ENCODE measurements around the gene NGFR. TPM values are rescaled to one million over a fixed set of nuclear protein-coding genes. Genes with fewer than 3 reads are reported as not detected.

NGFR gene
- total and polyA plus RNA-seq, 9 of the 15 experiments (the other 6 are each of a cell fraction or from before 2014, with no cell fraction given) = 0.07 to 0.23 (median 0.13) TPM; not detected in 4

GRCh38 chr17:49454050-49454449 lies 41.0 kb upstream of the NGFR start (continued):
- TF ChIP-seq ZBTB8A (IDR thresholded peaks at IDR 0.05; ENCODE audit: partially characterized antibody) = no peak
- TF ChIP-seq PHF20 (IDR thresholded peaks at IDR 0.05; ENCODE audit: partially characterized antibody) = no peak
- no peak for TF ChIP-seq KLF1 (tag; IDR thresholded peaks at IDR 0.05)
- TF ChIP-seq SRSF1 (IDR thresholded peaks at IDR 0.05; ENCODE audit: low read depth, low read length) = no peak
- no peak for TF ChIP-seq SMARCB1 (IDR thresholded peaks at IDR 0.05; ENCODE audit: insufficient read length, low read depth)
- TF ChIP-seq ZNF274 (IDR thresholded peaks at IDR 0.05; ENCODE audit: borderline replicate concordance, low read depth, low read length) = no peak
- no peak for TF ChIP-seq IRF2 (CRISPR knock-in tag; IDR thresholded peaks at IDR 0.05)
- no peak for TF ChIP-seq MAFK (IDR thresholded peaks at IDR 0.05; ENCODE audit: low read length)

GRCh38 chr17:49455272-49455861 lies 39.7 kb upstream of the NGFR start:
- no peak overlapping the region for H3K4me3 ChIP-seq
- H3K27me3 ChIP-seq (ENCODE audit: control insufficient read depth in 2 of 2, insufficient read depth in 2 of 2, low read length in 2 of 2) = peaks cover 40 to 63% of the 10 kb centered on the region in 2 experiments
- no peaks in the 10 kb centered on the region for H3K9me1 ChIP-seq (ENCODE audit: control insufficient read depth, insufficient read depth, low read length)
- no peak for FAIRE-seq
- no peak overlapping the region for H3K27ac ChIP-seq (ENCODE audit: extremely low read depth, low read depth, low read length)
- H3K9me3 ChIP-seq (replicated peaks; ENCODE audit: control insufficient read depth, insufficient read depth, low read depth, low read length) = no peaks in the 10 kb centered on the region
- BruUV-seq (replicated peaks) = no TSS peak
- 2% methylated on average over 7 of the region's 9 CpGs for WGBS (ENCODE audit: insufficient coverage, low coverage, missing lambda C conversion rate)
- in situ Hi-C loops (cut with MboI) (no loop called here), intact Hi-C loops (cut with micrococcal nuclease) (no loop called here)
- peaks cover 5% of the 10 kb centered on the region for H4K20me1 ChIP-seq (replicated peaks; ENCODE audit: control insufficient read depth, insufficient read depth, low read length)
- ChIA-PET POLR2A (interaction anchor here (0.6 kb wide), 1 partner anchor 31 kb away, joined by 3 read pairs; no protein-coding TSS in a partner anchor), CTCF (ENCODE audit: low intra/inter-chr PET ratio) (no interaction called here)
- H3K9ac ChIP-seq (ENCODE audit: insufficient read depth in 1 of 2, low read depth in 2 of 2, low read length in 2 of 2) = no peak overlapping the region
- H2AFZ ChIP-seq (ENCODE audit: low read depth, low read length) = no peak overlapping the region
- no peak overlapping the region for H3K4me2 ChIP-seq (ENCODE audit: insufficient read depth, low read length)
- no peaks in the 10 kb centered on the region for H3K79me2 ChIP-seq (ENCODE audit: control insufficient read depth, insufficient read depth, low read length)
- no peak for ATAC-seq
- no peaks in the 10 kb centered on the region for H3K36me3 ChIP-seq (ENCODE audit: control insufficient read depth, insufficient read depth, low read length)
- peaks cover 4 to 5% of the 10 kb centered on the region in 2 experiments; a peak in 3 of 5 replicates for H3K4me1 ChIP-seq (replicated peaks in 1 of 2; ENCODE audit: control insufficient read depth in 2 of 2, insufficient read depth in 2 of 2, low read length in 2 of 2)
- TF ChIP-seq PHF20 (IDR thresholded peaks at IDR 0.05; ENCODE audit: partially characterized antibody) (no peak), CLOCK (CRISPR knock-in tag; IDR thresholded peaks at IDR 0.05; ENCODE audit: borderline replicate concordance) (no peak), PURB (CRISPR knock-in tag; IDR thresholded peaks at IDR 0.05; ENCODE audit: low read depth) (no peak), KDM5B (IDR thresholded peaks at IDR 0.05; ENCODE audit: insufficient replicate concordance, low read depth, low read length) (no peak), ZNF263 (CRISPR knock-in tag; IDR thresholded peaks at IDR 0.05; ENCODE audit: borderline replicate concordance) (peak; percentile 97)
- TF ChIP-seq, protein P1, sequence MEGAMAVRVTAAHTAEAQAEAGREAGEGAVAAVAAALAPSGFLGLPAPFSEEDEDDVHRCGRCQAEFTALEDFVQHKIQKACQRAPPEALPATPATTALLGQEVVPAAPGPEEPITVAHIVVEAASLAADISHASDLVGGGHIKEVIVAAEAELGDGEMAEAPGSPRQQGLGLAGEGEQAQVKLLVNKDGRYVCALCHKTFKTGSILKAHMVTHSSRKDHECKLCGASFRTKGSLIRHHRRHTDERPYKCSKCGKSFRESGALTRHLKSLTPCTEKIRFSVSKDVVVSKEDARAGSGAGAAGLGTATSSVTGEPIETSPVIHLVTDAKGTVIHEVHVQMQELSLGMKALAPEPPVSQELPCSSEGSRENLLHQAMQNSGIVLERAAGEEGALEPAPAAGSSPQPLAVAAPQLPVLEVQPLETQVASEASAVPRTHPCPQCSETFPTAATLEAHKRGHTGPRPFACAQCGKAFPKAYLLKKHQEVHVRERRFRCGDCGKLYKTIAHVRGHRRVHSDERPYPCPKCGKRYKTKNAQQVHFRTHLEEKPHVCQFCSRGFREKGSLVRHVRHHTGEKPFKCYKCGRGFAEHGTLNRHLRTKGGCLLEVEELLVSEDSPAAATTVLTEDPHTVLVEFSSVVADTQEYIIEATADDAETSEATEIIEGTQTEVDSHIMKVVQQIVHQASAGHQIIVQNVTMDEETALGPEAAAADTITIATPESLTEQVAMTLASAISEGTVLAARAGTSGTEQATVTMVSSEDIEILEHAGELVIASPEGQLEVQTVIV (CRISPR knock-in tag; IDR thresholded peaks at IDR 0.05; ENCODE audit: borderline replicate concordance) = no peak
- DNase-seq (ENCODE audit: extremely low read depth in 1 of 4, low spot score in 3 of 4) = no peak
